ENCODE data around the gene HOXB4.

The HOXB4 gene

GRCh38 chr17:48527547-48527932 lies 50.6 kb downstream of the HOXB4 start:
- DNase-seq: no peak

GRCh38 chr17:48526608-48527546 lies 51.3 kb downstream of the HOXB4 start:
- DNase-seq: no peak
